GM08714 (cell line): ENCODE measurements around the gene HOMER1.

Experiments
- H3K4me3 ChIP-seq: fragments of 200-500 bp; sonication (Bioruptor generic); 2 replicates; pipeline ENCODE4 v1.5.1; 2014; ENCODE audit warnings: mild to moderate bottlenecking, low read length, inconsistent platforms
- ZNF274 ChIP-seq: IDR thresholded peaks from 2 replicates; pipeline ENCODE4 v1.6.1; 2012; ENCODE audit warnings: mild to moderate bottlenecking, low read depth, low read length

The HOMER1 gene

DNA sequence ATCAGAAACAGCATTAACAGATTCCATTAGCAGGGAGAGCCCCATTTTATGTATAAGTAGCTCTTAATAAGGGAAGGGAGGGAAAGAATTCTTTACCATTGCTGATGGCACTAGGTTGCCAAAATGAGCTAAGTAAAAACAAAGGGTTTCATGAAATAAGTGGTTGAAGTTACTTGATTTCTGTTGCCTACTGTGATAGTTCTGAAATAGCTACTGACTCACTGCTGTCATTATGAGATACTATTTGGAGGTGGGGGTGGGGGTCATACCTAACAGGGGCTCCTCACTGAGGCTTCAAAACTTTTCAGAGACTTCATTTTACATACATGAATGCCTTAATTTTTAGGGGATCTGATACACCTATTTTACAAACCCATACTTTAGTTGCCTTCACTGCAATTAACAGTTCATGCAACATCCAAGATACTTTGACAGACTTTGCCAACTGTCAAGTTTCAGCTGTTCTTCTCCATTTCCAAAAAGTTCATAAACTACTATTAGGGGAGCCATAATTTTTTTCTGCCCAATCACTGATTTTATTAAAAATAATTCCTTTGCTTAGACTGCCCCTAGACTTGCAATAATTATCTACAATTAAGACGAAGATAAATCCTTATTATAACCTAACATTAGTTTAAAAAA, 4.6 kb downstream of the HOMER1 start:
- no peak overlapping the region for H3K4me3 ChIP-seq

DNA sequence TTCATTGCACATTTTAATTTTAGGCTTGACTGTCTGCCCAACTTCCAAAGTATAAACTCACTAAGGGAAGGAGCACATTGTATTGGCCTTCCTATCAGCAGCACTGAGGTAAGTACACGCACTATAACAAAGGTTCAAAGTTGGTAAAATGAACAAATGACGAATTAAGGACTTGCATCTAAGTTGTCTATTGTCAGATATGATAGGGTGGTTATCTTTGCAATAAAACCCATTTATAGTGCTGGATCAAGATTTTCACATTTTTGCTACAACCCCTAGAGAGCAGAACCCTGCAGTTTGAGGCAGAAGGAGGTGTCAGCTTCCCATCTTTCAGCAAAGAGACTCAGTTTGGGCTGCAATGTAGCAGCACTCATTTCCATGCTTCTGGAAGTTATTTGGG, 5.1 kb downstream of the HOMER1 start:
- no peak overlapping the region for H3K4me3 ChIP-seq
- no peak for TF ChIP-seq ZNF274

More for the DNA sequence above, 4.6 kb downstream of the HOMER1 start:
- TF ChIP-seq ZNF274 = no peak

DNA sequence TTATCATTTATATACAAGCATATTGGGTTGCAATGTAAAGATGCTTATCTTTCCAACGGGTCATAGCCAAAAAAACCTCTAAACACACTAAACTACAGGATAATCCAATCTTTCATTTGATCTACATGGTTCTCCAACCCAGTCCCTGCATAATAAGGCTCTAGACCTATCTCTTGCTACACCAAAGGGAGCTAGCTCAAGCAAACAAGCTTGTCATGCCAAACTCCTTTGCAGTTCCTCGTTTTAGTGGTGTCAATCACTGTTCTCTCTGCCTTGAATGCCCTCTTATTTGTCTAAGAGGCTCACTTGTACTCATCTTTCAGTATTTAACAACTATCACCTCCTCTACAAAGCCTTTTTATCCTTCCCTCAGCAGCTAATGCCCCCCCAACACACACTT, 5.6 kb downstream of the HOMER1 start:
- no peak overlapping the region for H3K4me3 ChIP-seq
- TF ChIP-seq ZNF274 = no peak

DNA sequence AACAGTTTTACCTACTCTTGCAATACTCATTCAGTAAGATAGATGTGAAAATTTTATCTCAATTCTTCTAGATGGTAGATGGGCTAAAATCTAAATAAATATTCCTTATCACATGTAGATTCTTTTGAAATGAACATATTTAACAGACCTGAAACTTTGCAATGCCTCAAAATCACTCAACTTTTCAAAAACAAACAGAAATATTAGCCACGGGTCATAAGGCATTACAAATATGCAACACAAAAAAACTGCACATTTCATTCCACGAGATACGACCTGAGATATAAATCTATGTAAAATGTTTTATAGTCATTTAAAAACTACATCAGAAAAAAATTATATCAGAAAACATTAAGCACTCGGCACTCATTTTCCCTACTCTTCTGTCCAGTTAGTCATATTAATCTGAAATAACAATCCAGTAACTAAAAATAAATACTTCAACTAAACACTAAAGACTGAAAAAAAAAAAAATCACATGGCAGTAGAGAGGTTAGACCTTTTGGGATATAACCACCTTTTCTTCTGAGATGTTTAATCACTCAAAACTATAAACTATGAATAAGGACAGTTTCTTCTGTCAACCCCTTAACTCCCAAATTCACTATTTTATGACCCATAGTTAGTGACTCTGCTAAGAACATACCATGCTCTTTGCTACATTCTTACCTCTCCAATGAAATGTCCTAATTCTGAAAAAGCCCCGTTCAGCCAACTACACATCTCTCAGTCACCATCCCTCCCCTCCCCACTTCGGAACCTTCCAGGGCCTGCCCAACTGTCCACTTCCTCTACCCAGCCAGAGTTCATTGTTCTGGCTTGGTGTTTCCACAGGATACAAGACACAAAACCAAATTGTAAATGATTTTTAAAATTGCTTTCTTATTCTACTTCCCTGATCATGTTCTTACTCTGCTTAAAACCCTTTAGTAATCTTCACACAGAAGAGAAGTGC, 6.4 kb downstream of the HOMER1 start:
- TF ChIP-seq ZNF274 = no peak
- H3K4me3 ChIP-seq = no peak overlapping the region; the same call in 1 of the 2 replicates

DNA sequence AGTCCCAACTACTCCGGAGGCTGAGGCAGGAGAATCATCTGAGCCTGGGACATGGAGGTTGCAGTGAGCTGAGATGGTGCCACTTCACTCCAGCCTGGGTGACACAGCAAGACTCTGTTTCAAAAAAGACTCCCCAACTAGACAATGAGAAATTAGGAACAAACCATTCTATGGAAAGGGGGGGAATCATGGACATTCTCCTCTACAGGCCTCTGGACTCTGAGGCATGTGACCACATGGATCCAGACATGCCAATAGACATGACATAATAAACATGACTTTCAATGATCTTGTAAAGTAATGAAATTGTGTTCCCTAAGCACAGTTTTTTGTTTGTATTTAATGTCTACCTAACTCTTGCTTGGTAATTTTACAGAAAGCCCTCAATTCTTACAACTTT, 8.8 kb downstream of the HOMER1 start:
- H3K4me3 ChIP-seq = no peak overlapping the region
- TF ChIP-seq ZNF274 = no peak

DNA sequence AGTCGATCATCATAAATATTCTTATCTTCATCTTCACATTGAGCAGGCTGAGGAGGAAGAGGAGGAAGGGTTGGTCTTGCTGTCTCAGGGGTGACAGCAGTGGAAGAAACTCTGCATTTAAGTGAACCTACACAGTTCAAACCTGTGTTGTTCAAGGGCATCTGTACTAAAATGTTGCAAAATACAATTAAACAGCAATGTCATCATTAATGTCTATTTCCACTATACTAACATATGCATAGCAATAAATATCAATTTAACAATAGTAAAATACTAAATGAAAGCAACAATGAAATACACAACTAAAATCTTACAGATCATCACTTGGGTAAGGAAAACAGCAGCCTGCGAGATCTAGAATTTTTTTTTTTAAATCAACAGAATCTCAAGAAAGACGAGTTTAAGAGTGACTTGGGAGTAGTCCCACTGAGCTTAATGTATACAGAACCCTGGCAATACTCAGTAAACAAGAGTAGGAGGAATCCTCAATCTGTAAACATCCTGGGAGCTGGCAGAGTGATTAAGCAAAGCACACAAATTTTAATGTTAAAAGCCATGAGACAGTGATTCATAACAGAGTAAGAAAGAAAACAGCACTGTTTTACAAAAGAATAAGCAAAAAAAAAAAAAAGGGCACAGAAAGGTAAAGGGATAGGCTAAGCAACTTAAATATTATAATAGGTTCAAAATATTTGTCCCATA, 10.0 kb downstream of the HOMER1 start:
- no peak for TF ChIP-seq ZNF274
- H3K4me3 ChIP-seq = no peak overlapping the region

DNA sequence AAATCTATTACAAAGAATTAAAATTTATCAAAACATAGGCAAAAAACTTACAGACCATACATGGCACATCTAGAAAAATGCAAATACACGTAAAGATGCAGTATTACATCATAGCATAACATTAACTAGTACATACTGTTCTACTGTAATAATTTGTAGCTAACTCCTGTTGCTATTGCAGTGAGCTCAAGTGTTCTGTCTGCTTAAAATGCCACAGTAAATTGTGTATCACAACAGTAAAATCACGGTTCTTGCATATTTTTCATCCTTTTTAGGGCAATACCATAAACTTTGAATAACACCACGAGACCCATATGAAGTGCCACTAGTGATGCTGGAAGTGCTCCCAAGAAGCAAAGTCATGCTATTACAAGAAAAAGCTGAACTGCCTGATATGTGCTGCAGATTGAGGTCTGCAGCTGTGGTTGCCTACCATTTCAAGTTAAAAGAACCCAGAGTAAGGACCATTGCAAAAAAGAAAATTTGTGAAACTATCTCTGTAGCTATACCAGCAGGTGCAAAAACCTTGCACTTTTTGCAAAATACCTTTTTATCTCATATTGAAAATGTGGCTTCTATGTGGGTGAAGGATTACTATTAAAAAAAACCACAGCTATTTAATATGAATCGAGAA, 14.2 kb downstream of the HOMER1 start:
- TF ChIP-seq ZNF274 = no peak
- H3K4me3 ChIP-seq = no peak overlapping the region

DNA sequence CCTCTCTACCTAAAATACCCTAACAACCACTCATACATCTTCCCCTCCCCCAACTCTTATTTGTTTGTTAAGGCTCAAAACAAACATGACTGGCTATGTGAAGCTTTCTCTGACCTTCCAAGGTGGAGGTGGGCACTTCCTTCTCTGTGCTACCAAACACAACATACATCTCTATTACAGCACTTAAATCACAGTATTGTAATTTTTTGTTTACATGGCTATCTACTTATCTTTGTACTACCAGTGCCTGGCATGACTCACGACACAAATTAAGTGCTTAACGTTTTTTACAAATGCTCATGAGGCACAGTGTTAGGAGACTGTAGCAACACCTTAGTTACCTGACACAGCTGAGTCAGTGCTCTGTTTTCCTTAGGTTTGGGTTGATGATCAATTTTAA, 18.6 kb downstream of the HOMER1 start:
- TF ChIP-seq ZNF274 = no peak
- no peak overlapping the region for H3K4me3 ChIP-seq

DNA sequence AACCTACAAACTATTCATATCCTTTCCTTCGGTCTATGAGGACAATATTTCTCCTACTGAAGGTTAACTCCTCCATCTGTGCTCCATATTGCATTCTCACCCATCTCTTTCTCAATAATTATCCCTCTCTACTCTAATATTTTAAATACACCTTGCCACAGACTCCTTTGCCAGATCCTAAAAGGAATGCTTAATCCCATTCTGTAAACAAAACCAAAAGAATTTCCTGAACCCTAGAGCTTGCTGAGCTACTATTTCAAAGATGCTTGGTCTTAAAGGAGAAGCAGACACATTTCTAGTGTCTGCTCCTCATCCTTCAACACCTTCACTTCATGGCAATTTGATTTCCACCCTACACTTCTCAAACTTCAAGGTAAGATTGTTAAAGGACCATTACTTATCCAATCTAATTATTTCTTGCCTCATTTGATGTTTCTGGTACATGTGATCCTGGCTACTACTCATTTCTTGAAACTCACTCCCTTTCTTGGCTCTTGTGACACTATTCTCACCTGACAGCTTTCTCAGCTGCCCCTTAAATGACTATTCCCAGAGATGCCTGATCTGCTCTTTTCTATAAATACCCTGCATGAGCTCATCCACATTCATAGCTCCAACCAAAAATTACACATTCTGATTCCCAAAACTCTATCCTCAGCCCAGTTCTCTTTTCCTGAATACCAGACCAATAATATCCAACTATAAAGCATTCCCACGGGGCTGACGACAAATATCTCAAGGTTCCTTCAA, 20.2 kb downstream of the HOMER1 start:
- no peak for TF ChIP-seq ZNF274
- H3K4me3 ChIP-seq = no peak overlapping the region

DNA sequence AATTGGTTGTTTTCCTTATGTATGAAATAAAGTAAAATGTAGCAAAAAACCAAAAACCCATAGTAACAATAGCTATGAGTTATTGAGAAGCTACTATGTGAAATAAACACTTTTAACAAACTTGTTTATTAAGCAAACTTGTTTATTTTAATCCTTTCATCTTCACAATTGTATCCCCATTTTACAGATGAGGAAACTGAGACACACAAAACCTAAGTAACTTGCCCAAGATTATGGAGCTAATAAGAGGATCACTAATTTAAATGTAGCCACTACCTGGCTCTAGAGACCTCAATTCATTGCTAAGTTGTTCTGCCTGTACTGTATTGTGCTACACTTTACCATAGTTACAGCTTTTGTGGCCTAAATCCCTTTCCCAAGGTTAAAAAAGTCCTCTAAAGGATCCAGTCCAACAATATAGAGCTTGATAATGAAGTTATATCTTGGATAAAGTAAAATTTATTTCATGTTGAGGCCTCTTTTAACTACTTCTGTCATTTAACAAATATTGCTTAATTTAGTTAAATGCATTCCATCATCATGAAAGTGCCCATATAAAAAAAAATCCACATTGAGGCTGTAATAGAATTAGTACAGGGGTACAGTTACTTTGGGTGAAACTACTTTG, 22.1 kb downstream of the HOMER1 start:
- no peak for TF ChIP-seq ZNF274
- no peak overlapping the region for H3K4me3 ChIP-seq

DNA sequence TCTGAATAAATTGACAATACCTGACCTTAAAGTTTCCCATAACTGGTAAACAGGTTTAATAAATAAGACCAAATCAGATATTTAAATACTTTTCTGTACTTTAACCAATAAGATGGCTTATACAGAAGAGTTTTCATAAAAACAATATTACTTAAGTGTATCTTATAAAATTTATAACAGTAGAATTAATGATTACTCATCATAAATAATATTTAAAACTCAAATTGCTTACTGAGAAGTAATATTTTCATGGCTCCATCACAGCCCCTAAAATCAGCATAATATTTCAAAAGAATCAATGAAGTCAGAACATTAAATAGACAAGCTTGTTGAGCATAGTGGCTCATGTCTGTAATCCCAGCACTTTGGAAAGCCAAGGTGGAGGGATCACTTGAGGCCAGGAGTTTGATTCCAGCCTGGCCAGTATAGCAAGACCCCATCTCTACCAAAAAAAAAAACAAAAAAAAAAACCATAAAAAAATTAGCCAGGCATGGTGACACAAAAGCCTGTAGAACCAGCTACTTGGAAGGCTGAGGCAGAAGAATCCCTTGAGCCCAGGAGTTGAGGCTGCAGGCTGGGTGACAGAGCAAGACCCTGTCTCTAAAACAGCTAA, 23.5 kb downstream of the HOMER1 start:
- H3K4me3 ChIP-seq = no peak overlapping the region
- no peak for TF ChIP-seq ZNF274

DNA sequence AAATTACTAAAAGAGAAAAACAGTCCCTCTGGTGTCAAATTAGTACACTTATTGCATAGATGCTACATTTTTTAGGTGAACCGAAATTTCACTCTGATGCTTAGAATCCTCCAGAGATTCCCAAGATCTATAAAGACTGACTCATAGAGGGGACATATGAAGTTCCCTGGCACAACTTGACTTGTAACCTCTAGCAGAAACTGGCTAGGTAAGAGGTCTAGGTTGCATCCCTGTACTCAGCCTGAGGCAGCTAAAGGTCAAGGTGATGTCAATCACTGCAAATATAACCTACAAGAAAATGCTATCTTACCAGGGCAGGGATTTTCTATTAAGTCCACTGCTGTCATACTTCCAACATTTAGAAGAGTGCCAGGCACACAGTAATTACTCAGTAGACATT, 24.2 kb downstream of the HOMER1 start:
- TF ChIP-seq ZNF274 = no peak
- no peak overlapping the region for H3K4me3 ChIP-seq

DNA sequence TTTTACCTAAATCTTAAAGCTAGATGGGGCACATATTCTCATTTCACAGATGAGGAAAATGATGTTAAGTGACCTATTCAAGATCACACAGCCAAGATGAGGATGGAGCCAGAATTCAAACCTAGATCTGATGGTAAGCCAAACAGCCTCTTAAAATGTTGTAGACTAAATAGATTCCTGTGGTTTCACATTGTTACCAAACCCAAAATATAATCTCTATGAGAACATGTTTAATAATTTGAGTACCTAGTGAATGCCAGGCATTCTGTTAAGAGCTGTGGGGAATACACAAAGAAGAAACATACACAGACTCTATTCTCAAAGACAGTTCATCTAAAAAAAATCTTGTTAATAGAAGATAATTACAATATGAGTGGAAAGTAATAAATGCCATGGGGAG, 25.2 kb downstream of the HOMER1 start:
- H3K4me3 ChIP-seq = no peak overlapping the region
- no peak for TF ChIP-seq ZNF274
